Body of pancreas (tissue), 4 donors: ENCODE data around the gene ARPC1A. TPM values are rescaled to one million over a fixed set of nuclear protein-coding genes. Genes with fewer than 3 reads are reported as not detected.

Experiments used
- ATAC-seq: fragments of 150-250 bp; one replicate; pipeline ENCODE4 v1.9.1; 2016
- DNase-seq, 4 donors: peaks; one replicate each; pipeline ENCODE4 v3.0.0-alpha.2; 2019
- H3K27ac ChIP-seq, 4 donors: fragments of 200-600 bp; sonication (generic); 1 replicate in 3 of 4; 2 replicates in 1 of 4; pipeline versions ENCODE4 v1.5.1 to v1.6.1; 2016 to 2019; ENCODE audit warnings: mild to moderate bottlenecking in 1 of 4, mixed read lengths in 1 of 4, moderate library complexity in 1 of 4
- H3K27me3 ChIP-seq, 2 donors: fragments of 200-600 bp; sonication (generic); one replicate each; pipeline ENCODE4 v1.6.0; 2016; ENCODE audit warnings: mild to moderate bottlenecking in 1 of 2
- H3K36me3 ChIP-seq, 2 donors: fragments of 200-600 bp; sonication (generic); replicated peaks in 1 of 2; 2 replicates each; pipeline ENCODE4 v1.5.1; 2016; ENCODE audit warnings: low read depth in 2 of 2; ENCODE audit not compliant: insufficient read depth in 1 of 2
- H3K4me1 ChIP-seq: fragments of 200-600 bp; sonication (generic); one replicate; pipeline ENCODE4 v1.6.0; 2016
- H3K4me3 ChIP-seq, 2 donors: fragments of 200-600 bp; sonication (generic); 1 replicate in 1 of 2; 2 replicates in 1 of 2; pipeline ENCODE4 v1.5.1; 2016 to 2019
- H3K9me3 ChIP-seq, 3 donors: fragments of 200-600 bp; sonication (generic); 1 replicate in 2 of 3; 2 replicates in 1 of 3; pipeline ENCODE4 v1.5.1; 2016
- POLR2A ChIP-seq, 3 donors: fragments of 450-650 bp; IDR thresholded peaks; one replicate each; pipeline ENCODE4 v1.6.1; 2016; ENCODE audit warnings: antibody characterized with exemption in 3 of 3, mild to moderate bottlenecking in 2 of 3
- WGBS, 2 donors: methylation state at CpG; one replicate each; pipeline ENCODE4 v1.1.5; 2017; 5-methylcytosine and 5-hydroxymethylcytosine counted together
- intact Hi-C: fragments of 100-400 bp; cut with DNase I; formaldehyde crosslinking; loops from one replicate; pipeline ENCODE4 v1.15.1; 2023
- total RNA-seq, 2 donors: library from RNA; depleted of rRNA; stranded (reverse); fragments of >200 nt; gene quantifications; one replicate each; pipeline ENCODE4 v1.1.0, GENCODE V29; 2016
- TF ChIP-seq, protein P1 (sequence below), 7 experiments: fragments of 450-650 bp in 4 of 7; fragments of 200-600 bp in 3 of 7; sonication (generic) in 3 of 7; IDR thresholded peaks; one replicate each; pipeline ENCODE4 v1.5.1; 2016 to 2019; ENCODE audit warnings: antibody characterized with exemption in 7 of 7

The ARPC1A gene
- total RNA-seq, 2 donors from 2014 or later, result 63.0 to 106 TPM

DNA sequence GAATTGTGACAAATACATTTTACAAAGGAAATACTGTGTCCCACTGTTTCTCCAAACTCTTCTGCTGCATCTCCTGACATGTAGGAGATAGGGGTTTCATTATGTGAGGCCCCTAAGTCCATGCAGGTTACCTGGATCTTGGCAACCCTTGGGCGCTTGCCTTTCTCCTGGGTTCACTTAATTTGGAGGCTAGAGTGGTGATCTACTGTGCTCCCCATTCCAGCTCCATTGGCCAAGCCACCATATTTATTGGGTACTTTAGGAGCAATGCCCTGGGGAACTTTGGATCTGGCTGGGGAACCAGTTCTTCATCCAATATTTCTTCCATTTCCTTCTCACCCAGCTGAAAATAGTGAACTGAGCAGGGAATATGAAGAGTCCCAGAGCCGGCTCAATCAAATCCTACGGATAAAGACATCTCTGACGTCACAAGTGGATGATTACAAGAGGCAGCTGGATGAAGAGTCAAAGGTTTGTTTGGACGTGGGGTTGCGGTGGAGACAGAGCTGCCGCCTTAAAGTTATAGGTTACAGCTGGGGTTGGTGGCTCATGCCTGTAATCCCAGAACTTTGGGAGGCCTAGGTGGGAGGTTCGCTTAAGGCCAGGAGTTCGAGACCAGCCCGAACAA, 34.6 kb upstream of the ARPC1A start:
- Histone ChIP-seq H3K27me3 (no peaks in the 10 kb centered on the region), H3K27ac (no peak overlapping the region), H3K9me3 (no peaks in the 10 kb centered on the region), H3K4me3 (no peak overlapping the region), H3K4me1 (no peaks in the 10 kb centered on the region), H3K36me3 (no peaks in the 10 kb centered on the region)
- ATAC-seq (no peak), DNase-seq (no peak)
- intact Hi-C loops, result no loop called here
- 86 to 88% methylated on average over 9 to 10 of the region's 10 CpGs for WGBS, 2 donors
- TF ChIP-seq, protein P1, sequence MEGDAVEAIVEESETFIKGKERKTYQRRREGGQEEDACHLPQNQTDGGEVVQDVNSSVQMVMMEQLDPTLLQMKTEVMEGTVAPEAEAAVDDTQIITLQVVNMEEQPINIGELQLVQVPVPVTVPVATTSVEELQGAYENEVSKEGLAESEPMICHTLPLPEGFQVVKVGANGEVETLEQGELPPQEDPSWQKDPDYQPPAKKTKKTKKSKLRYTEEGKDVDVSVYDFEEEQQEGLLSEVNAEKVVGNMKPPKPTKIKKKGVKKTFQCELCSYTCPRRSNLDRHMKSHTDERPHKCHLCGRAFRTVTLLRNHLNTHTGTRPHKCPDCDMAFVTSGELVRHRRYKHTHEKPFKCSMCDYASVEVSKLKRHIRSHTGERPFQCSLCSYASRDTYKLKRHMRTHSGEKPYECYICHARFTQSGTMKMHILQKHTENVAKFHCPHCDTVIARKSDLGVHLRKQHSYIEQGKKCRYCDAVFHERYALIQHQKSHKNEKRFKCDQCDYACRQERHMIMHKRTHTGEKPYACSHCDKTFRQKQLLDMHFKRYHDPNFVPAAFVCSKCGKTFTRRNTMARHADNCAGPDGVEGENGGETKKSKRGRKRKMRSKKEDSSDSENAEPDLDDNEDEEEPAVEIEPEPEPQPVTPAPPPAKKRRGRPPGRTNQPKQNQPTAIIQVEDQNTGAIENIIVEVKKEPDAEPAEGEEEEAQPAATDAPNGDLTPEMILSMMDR (IDR thresholded peaks at IDR 0.05), result no peak
- no peak for TF ChIP-seq POLR2A (IDR thresholded peaks at IDR 0.05)

DNA sequence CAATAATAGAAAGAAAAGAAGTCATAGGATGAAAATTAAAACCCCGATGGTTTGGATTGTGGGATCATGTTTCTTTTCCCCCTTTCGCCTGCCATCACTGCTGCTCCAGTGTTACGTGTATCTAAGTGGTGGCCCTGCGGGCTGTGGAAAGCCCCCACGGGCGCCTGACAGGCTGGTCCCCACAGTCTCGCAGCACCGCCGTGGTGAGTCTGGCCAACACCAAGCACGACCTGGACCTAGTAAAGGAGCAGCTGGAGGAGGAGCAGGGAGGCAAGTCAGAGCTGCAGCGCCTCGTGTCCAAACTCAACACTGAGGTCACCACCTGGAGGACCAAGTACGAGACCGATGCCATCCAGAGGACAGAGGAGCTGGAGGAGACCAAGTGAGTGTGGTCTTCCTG, 33.6 kb upstream of the ARPC1A start:
- 78 to 91% methylated on average over 10 to 14 of the region's 14 CpGs for WGBS, 2 donors
- Histone ChIP-seq H3K36me3 (no peaks in the 10 kb centered on the region), H3K9me3 (no peaks in the 10 kb centered on the region), H3K27ac (no peak overlapping the region), H3K4me3 (no peak overlapping the region), H3K4me1 (no peaks in the 10 kb centered on the region), H3K27me3 (no peaks in the 10 kb centered on the region)
- TF ChIP-seq POLR2A (IDR thresholded peaks at IDR 0.05), result no peak
- TF ChIP-seq, protein P1 (IDR thresholded peaks at IDR 0.05), result no peak
- no peak for ATAC-seq
- DNase-seq, result no peak
- intact Hi-C loops, result no loop called here

DNA sequence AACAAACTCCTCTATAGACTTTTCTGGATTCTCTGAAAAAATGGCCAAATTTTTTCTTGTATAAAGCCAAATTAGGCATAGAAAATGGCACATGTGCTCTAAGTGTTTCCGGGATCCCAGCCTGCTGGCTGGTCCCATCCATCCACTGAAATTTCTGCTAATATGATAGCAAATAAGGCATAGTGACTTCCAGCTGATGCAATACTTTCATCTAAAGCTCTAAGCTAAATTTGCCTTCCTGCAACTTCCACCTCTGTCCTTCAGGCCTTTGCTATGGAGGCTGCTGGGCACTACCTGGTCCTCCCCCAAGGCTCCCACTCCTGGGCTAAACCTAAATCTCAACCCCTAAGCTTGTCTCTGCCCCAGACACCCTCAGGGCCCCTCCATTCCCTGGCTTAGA, 32.5 kb upstream of the ARPC1A start:
- Histone ChIP-seq H3K27me3 (no peaks in the 10 kb centered on the region), H3K27ac (no peak overlapping the region), H3K36me3 (no peaks in the 10 kb centered on the region), H3K4me3 (no peak overlapping the region), H3K9me3 (no peaks in the 10 kb centered on the region), H3K4me1 (no peaks in the 10 kb centered on the region)
- DNase-seq (no peak), ATAC-seq (no peak)
- 95 to 100% methylated on average over 1 of the region's 1 CpG for WGBS, 2 donors
- TF ChIP-seq, protein P1 (IDR thresholded peaks at IDR 0.05), result no peak
- no peak for TF ChIP-seq POLR2A (IDR thresholded peaks at IDR 0.05)
- intact Hi-C loops, result no loop called here

DNA sequence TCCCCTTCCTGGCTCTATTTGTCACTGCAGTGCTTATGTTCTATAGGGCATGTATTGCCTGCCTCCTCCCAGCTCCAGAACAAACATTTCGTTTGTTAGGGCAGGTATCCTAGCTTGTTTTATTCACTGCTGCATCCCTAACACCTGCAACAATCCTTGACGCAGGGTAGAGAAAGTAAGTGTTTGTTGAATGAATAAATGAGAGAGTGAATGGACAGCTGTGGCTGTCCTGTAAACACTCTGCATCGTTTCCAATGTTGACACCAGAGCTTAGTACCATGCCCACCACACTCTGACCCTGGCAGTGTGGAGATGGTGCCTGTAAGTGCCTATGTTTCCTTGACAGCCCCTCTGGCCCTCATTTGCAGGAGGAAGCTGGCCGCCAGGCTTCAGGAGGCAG, 32.0 kb upstream of the ARPC1A start:
- Histone ChIP-seq H3K4me3 (no peak overlapping the region), H3K9me3 (no peaks in the 10 kb centered on the region), H3K27me3 (no peaks in the 10 kb centered on the region), H3K4me1 (no peaks in the 10 kb centered on the region), H3K27ac (no peak overlapping the region), H3K36me3 (no peaks in the 10 kb centered on the region)
- DNase-seq, result no peak
- intact Hi-C loops, result no loop called here
- no peak for ATAC-seq
- 67 to 73% methylated on average over 4 of the region's 4 CpGs for WGBS, 2 donors
- no peak for TF ChIP-seq POLR2A (IDR thresholded peaks at IDR 0.05)
- TF ChIP-seq, protein P1 (IDR thresholded peaks at IDR 0.05), result no peak

DNA sequence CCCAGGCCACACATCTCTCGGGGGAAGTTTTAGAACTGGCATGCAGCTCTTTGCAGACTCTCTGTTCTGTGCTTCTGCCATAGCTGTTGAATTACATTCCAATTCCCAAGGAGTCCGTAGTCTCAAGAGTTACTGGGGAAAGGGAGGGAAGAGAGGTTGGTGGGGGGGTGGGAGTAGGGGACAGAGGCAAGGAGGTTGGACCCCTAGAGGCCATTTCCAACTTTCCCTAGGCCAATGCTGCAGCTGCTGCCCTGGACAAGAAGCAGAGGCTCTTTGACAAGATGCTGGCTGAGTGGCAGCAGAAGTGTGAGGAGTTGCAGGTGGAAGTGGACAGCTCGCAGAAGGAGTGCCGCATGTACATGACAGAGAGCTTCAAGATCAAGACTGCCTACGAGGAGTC, 29.2 kb upstream of the ARPC1A start:
- Histone ChIP-seq H3K9me3 (no peaks in the 10 kb centered on the region), H3K4me3 (no peak overlapping the region), H3K36me3 (no peaks in the 10 kb centered on the region), H3K4me1 (no peaks in the 10 kb centered on the region), H3K27me3 (no peaks in the 10 kb centered on the region), H3K27ac (no peak overlapping the region)
- TF ChIP-seq, protein P1 (IDR thresholded peaks at IDR 0.05), result no peak
- DNase-seq (no peak), ATAC-seq (no peak)
- 82 to 91% methylated on average over 5 of the region's 5 CpGs for WGBS, 2 donors
- intact Hi-C loops, result no loop called here
